Duodenal mucosa (tissue), 2 donors: ENCODE measurements around the gene GJB6.

ENCODE experiments used
- H3K27ac ChIP-seq: one replicate; pipeline ENCODE4 v1.7.0; 2013; ENCODE audit warnings: low read depth, low read length
- H3K27me3 ChIP-seq, 2 donors: one replicate each; pipeline ENCODE4 v1.7.0; 2013; ENCODE audit warnings: low read length in 2 of 2, control low read depth in 1 of 2; ENCODE audit not compliant: insufficient read depth in 2 of 2, control insufficient read depth in 1 of 2
- H3K36me3 ChIP-seq, 2 donors: one replicate each; pipeline ENCODE4 v1.7.0; 2013; ENCODE audit warnings: low read length in 2 of 2, control low read depth in 1 of 2; ENCODE audit not compliant: insufficient read depth in 2 of 2, control insufficient read depth in 1 of 2
- H3K4me1 ChIP-seq, 2 donors: one replicate each; pipeline ENCODE4 v1.7.0; 2013; ENCODE audit warnings: low read length in 2 of 2, control low read depth in 1 of 2; ENCODE audit not compliant: insufficient read depth in 2 of 2, control insufficient read depth in 1 of 2
- H3K4me3 ChIP-seq, 2 donors: one replicate each; pipeline ENCODE4 v1.7.0; 2013; ENCODE audit warnings: low read length in 2 of 2, low read depth in 1 of 2
- H3K9ac ChIP-seq, 2 donors: one replicate each; pipeline ENCODE4 v1.7.0; 2013; ENCODE audit warnings: low read length in 2 of 2, low read depth in 1 of 2
- H3K9me3 ChIP-seq, 2 donors: one replicate each; pipeline ENCODE4 v1.7.0; 2013; ENCODE audit warnings: low read length in 2 of 2, control low read depth in 1 of 2; ENCODE audit not compliant: control insufficient read depth in 1 of 2

The GJB6 gene

DNA sequence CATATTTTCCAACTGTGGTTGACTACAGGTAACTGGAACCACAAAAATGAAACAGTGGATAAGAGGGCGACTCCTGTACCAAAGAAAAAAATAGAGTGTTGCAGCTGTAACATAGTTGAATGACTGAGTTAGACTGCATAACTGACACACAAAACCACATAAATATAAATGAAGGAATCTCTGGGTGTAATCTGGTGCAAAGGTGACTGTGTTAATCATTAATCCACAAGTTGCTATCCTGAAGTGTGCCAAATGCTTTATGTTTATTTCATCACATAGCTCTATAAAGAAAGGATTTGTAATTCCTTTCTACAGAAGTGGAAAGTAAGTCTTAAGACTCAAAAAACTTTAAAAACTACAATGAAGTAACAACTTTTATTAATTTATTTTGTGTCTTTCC lies 33.3 kb downstream of the GJB6 start:
- Histone ChIP-seq H3K4me1 (peaks cover 15 to 20% of the 10 kb centered on the region in 2 donors), H3K27me3 (peaks cover 23 to 28% of the 10 kb centered on the region in 2 donors), H3K36me3 (no peaks in the 10 kb centered on the region), H3K9me3 (no peaks in the 10 kb centered on the region), H3K9ac (no peak overlapping the region), H3K4me3 (no peak overlapping the region), H3K27ac (no peak overlapping the region)

DNA sequence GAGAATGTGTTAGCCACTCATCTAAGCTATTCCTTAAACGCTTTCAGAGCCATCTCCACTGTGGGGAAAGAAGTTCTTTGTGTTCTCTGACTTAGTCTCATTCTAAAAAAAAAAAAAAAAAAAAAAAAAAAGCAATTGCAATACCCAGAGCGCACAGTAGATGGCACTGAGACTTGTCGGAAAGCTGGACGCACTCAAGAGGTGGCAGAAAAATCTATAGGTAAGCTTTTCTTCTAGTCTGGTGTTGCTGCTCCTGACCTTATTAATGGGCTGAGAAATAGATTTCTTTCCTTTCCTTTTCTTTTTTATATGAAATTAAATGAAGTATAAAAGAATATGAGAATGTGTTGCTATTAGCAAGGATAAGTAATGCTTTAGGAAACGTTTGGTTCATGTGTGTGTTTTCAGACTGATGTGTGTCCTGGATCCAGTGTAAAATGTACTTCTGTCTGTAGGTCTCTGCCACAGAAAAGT lies 34.7 kb downstream of the GJB6 start:
- Histone ChIP-seq H3K27ac (no peak overlapping the region), H3K4me1 (peaks cover 21 to 25% of the 10 kb centered on the region in 2 donors), H3K36me3 (no peaks in the 10 kb centered on the region), H3K27me3 (peaks cover 30 to 33% of the 10 kb centered on the region in 2 donors), H3K4me3 (no peak overlapping the region), H3K9me3 (no peaks in the 10 kb centered on the region), H3K9ac (no peak overlapping the region)

DNA sequence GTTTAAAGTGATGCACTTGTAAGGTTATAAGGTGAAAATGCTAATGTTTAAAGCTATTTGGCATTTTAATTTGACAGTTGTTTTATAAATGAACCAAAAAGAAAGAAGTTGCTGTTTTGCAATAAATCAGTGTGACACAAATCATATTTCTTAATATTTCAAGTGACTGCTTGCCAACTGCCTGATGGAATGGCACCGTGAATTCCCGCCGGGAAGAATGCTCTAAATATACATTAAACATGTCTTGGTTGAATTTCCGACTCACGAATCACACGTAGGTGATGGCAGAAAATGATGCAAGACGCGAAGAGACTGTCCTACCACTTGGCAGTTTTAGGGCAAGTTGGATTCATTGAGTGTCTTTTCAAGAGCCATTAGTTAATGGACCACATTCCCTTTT lies 36.3 kb downstream of the GJB6 start:
- H3K27me3 ChIP-seq, result peaks cover 34 to 37% of the 10 kb centered on the region in 2 donors
- no peak overlapping the region for H3K27ac ChIP-seq
- peaks cover 31 to 32% of the 10 kb centered on the region in 2 donors for H3K4me1 ChIP-seq
- H3K9ac ChIP-seq, result no peak overlapping the region
- H3K9me3 ChIP-seq, result no peaks in the 10 kb centered on the region
- no peak overlapping the region for H3K4me3 ChIP-seq
- H3K36me3 ChIP-seq, result no peaks in the 10 kb centered on the region

DNA sequence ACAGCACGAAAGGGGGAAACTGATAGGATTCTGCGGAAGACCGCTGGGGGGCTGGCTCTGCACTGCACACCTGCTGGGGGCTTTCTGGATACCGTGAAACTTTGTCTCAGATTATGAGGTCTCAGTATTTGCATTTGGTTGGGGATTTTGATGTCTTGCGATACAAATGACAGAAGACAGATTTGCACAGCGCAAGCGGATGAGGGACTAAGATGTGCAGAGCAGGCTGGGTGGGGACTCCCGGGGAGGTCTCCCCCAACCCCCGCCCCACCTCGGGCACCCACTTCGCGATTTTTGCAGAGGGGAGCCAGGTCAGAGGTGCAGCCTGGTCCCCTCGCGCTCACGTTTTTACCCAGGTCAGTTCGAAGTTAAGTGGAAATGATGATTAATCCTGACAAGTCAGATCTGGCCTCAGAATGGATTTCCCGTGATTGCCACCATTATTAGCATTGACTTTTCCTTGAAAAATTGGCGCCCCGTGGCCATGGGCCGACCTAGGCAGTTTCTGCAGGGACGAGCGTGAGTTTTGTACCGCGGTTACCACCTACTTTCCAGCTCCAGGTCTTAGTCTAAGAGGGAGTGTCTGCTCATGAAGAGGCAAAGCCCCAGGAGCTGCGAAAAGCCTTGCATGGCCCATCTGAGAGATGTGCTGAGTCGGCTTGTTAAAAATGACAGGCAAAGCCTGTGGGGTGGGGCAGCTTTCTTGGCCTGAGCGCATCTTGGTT lies 38.0 kb downstream of the GJB6 start:
- Histone ChIP-seq H3K27me3 (peaks cover 34 to 37% of the 10 kb centered on the region in 2 donors), H3K4me3 (peak overlapping the region in 1 of 2 donors; percentile 23), H3K4me1 (peaks cover 31 to 36% of the 10 kb centered on the region in 2 donors)

DNA sequence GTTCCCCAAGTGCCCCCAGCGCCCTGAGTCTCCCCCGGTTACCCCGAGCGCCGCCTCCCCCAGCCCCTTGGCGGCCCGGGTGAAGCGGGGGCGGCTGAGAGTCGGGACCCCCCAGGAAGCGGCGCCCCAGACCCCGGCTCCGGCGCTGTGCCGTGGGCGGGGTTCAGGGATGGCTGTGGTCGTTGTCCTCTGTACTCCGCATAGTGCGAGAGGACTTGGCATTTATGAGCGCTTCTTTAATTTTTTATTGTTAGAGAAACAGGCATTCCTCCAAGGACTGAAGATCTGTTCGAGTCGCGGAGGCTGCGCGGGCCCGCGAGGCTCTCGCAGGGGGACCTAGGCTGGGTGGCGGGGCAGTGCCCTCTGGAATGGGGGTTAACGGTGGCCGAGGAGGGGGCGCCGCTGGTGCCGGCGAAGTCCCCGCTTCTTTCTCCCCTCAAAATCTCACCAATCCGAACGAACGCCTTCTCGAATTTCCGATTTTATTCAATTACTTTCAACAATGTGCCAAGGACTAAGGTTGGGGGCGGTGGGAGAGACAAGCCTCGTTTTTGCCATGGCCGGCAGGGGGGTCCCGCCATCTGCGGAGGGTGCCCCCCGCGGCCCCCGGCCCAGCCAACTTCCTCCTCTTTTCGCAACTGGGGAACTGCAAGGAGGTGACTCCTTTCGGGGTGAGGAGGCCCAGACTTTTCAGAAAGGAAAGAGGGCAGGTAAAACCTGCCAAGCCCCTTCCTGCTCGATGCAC lies 38.8 kb downstream of the GJB6 start:
- H3K9ac ChIP-seq, result no peak overlapping the region
- peaks cover 34 to 37% of the 10 kb centered on the region in 2 donors for H3K27me3 ChIP-seq

More for the DNA sequence above, 38.0 kb downstream of the GJB6 start:
- Histone ChIP-seq H3K36me3 (peaks cover 0 to 3% of the 10 kb centered on the region in 2 donors), H3K9ac (no peak overlapping the region), H3K9me3 (no peaks in the 10 kb centered on the region), H3K27ac (no peak overlapping the region)

DNA sequence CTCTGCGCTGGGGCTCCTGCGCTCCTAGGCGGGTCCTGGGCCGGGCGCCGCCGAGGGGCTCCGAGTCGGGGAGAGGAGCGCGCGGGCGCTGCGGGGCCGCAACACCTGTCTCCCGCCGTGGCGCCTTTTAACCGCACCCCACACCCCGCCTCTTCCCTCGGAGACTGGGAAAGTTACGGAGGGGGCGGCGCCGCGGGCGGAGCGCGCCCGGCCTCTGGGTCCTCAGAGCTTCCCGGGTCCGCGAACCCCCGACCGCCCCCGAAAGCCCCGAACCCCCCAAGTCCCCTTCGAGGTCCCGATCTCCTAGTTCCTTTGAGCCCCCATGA lies 39.3 kb downstream of the GJB6 start, which contains the start of gene GJB2:
Gene GJB2 (minus strand): TSS at position 103 of the 326 bp plus-strand sequence. CDS start 3,357 bp downstream, outside the sequence.
- H3K9ac ChIP-seq, result peak within 1 kb of the TSS; percentile 37 to 61
- peaks cover 34 to 37% of the 10 kb centered on the region in 2 donors for H3K27me3 ChIP-seq
- H3K4me1 ChIP-seq, result peaks cover 24 to 28% of the 10 kb centered on the region in 2 donors
- H3K9me3 ChIP-seq, result no peaks in the 10 kb centered on the region
- peaks cover 0 to 14% of the 10 kb centered on the region in 2 donors for H3K36me3 ChIP-seq
- H3K4me3 ChIP-seq, result peak within 1 kb of the TSS; percentile 69 to 80
- peak within 1 kb of the TSS; percentile 8 for H3K27ac ChIP-seq

More for the DNA sequence above, 38.8 kb downstream of the GJB6 start:
- peaks cover 0 to 10% of the 10 kb centered on the region in 2 donors for H3K36me3 ChIP-seq
- H3K9me3 ChIP-seq, result no peaks in the 10 kb centered on the region
- H3K4me3 ChIP-seq, result peak overlapping the region; percentile 23 to 80
- H3K4me1 ChIP-seq, result peaks cover 27 to 33% of the 10 kb centered on the region in 2 donors
- no peak overlapping the region for H3K27ac ChIP-seq

DNA sequence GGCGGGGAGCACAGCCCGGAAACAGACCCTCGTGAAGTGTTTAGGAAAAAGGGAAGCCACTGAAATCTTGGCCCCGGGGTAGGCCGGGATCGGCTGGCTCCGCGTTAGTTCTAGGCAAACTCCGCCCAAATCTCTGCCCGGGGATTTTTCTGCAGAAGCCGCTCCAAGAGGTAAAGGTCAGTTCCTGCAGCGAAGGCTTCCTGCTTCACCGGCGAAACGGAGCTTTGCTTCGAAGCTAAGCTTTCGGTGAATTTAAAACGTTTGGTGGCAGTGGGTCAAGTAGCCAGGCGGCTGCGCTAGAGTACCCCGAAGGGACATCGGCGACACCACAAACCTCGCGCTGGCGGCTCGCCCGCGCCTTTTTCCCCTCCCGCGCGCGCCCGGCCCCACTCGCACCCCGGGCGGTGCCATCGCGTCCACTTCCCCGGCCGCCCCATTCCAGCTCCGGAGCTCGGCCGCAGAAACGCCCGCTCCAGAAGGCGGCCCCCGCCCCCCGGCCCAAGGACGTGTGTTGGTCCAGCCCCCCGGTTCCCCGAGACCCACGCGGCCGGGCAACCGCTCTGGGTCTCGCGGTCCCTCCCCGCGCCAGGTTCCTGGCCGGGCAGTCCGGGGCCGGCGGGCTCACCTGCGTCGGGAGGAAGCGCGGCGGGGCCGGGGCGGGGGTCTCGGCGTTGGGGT lies 39.8 kb downstream of the GJB6 start:
- no peaks in the 10 kb centered on the region for H3K9me3 ChIP-seq
- peaks cover 20 to 25% of the 10 kb centered on the region in 2 donors for H3K4me1 ChIP-seq
- H3K9ac ChIP-seq, result peak overlapping the region; percentile 37 to 61
- peaks cover 34 to 37% of the 10 kb centered on the region in 2 donors for H3K27me3 ChIP-seq
- peaks cover 0 to 15% of the 10 kb centered on the region in 2 donors for H3K36me3 ChIP-seq
- H3K4me3 ChIP-seq, result peak overlapping the region; percentile 69 to 80
- peak overlapping the region; percentile 8 for H3K27ac ChIP-seq

DNA sequence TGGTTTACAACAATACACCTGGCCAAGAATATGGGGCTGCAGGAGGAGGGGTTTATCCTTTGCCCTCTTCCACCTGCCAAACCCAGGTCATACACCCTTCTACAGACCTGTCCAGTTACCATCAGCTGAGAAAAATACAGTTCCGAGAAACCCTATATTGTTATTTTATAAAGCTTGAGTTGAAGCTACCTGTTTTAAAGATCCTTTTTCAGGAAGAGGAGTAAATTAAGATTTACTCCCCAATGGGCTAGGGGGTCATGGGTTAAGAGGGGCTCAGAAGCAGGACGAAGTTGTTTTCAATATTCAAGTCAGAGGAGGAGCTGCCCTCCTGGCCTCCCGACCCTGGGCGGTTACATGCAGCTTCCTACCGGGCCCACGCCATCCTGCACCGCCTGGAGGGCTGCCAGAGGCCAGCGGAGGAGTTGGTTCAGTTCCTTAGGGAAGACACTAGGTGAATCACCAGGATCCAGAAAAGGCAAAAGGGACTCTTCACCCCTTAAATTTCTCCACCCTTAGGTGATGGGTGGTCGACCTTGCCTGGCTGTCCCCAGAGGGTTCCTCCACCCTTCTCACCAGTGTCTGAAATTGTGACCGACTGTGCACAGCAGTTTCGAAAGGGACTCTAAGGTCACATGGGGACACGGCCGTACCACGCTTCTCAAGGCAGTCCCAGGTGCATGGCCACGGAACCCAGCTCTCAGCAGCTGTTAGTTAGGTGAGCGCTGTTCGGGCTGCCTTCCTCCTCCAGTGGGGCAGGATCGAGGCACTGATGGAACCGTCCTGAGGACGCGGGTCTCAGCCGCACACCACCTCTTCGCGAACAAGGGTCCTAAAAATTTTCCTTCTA lies 40.6 kb downstream of the GJB6 start:
- Histone ChIP-seq H3K27me3 (peaks cover 34 to 37% of the 10 kb centered on the region in 2 donors), H3K4me3 (peak overlapping the region; percentile 69 to 80), H3K9ac (peak overlapping the region; percentile 37 to 61), H3K4me1 (peaks cover 20 to 25% of the 10 kb centered on the region in 2 donors), H3K27ac (peak overlapping the region; percentile 8), H3K9me3 (no peaks in the 10 kb centered on the region), H3K36me3 (peaks cover 0 to 15% of the 10 kb centered on the region in 2 donors)
